Glomerular visceral epithelial cell (primary cell): ENCODE measurements around the gene PAM.

ENCODE experiments used
- DNase-seq: peaks from one replicate; pipeline ENCODE4 v3.0.0-alpha.2; 2016; ENCODE audit errors: extremely low spot score

Gene PAM

GRCh38 chr5:102933721-102934459 is 178.8 kb downstream of the PAM start:
- DNase-seq: no peak

- DNase-seq: no peak
Observed at GRCh38 chr5:102937894-102938293, 182.8 kb downstream of the PAM start.

GRCh38 chr5:102941111-102941510 is 186.0 kb downstream of the PAM start:
- no peak for DNase-seq

GRCh38 chr5:102946414-102946813 is 191.3 kb downstream of the PAM start:
- DNase-seq: no peak

- no peak for DNase-seq
Observed at GRCh38 chr5:102946971-102947370, 191.9 kb downstream of the PAM start.

GRCh38 chr5:102955488-102955887 is 200.4 kb downstream of the PAM start:
- DNase-seq: no peak

GRCh38 chr5:102956599-102956998 is 201.5 kb downstream of the PAM start:
- no peak for DNase-seq

GRCh38 chr5:102957141-102957540 is 202.0 kb downstream of the PAM start:
- DNase-seq: no peak

- DNase-seq: peak; percentile 31
Observed at GRCh38 chr5:102958481-102959011, 203.4 kb downstream of the PAM start.

GRCh38 chr5:102959055-102959454 is 203.9 kb downstream of the PAM start:
- DNase-seq: peak; percentile 75

- no peak for DNase-seq
Observed at GRCh38 chr5:102961671-102962070, 206.6 kb downstream of the PAM start.

- no peak for DNase-seq
Observed at GRCh38 chr5:102965653-102966052, 210.5 kb downstream of the PAM start.

GRCh38 chr5:102969641-102970040 is 214.5 kb downstream of the PAM start:
- no peak for DNase-seq

GRCh38 chr5:102971676-102972293 is 216.7 kb downstream of the PAM start:
- peak; percentile 43 for DNase-seq

- no peak for DNase-seq
Observed at GRCh38 chr5:102974177-102974576, 219.1 kb downstream of the PAM start.

GRCh38 chr5:102975045-102975444 is 219.9 kb downstream of the PAM start:
- DNase-seq: no peak

- no peak for DNase-seq
Observed at GRCh38 chr5:102975457-102976182, 220.5 kb downstream of the PAM start.

GRCh38 chr5:102981957-102982635 is 227.0 kb downstream of the PAM start:
- DNase-seq: no peak

- no peak for DNase-seq
Observed at GRCh38 chr5:102986074-102986473, 231.0 kb downstream of the PAM start.

GRCh38 chr5:102988459-102988858 is 233.4 kb downstream of the PAM start:
- no peak for DNase-seq

- DNase-seq: no peak
Observed at GRCh38 chr5:102991802-102992201, 236.7 kb downstream of the PAM start.

- no peak for DNase-seq
Observed at GRCh38 chr5:102996011-102996575, 241.0 kb downstream of the PAM start.
